GM12865 (cell line): Measurements from ENCODE around the gene FBXL17.

ENCODE experiments used
- DNase-seq: peaks from one replicate; pipeline ENCODE4 v3.0.0; 2010; ENCODE audit warnings: low read depth
- H3K4me3 ChIP-seq: 2 replicates; pipeline ENCODE4 v1.5.1; 2011; ENCODE audit warnings: mild to moderate bottlenecking, low read depth, low read length, control low read depth
- TF ChIP-seq, protein P1 (sequence below): IDR thresholded peaks from 2 replicates; pipeline ENCODE4 v1.5.1; 2011; ENCODE audit warnings: low read length, control low read depth, low read depth, inconsistent platforms; ENCODE audit not compliant: insufficient read depth; ENCODE audit errors: missing control alignments

FBXL17 gene

DNA sequence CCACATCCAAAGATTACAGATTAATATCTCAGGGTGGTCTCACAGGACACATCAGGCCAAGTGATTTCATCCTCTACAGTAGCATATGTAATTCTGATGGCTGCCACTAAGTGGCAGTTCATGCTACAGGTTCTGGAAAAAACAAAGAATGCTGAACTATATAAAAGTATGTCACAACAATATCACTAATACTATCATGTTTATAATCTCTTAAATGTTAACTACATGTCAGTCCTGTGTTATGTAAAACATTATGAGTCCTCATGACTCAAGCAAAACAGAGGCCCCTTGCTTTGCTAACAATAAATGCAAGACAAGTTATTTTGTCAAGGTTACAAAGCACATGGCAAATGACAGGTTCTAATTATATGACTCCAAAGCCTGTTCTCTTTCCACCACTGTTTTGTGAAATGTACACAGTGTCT, 233.2 kb downstream of the FBXL17 start:
- TF ChIP-seq, protein P1, sequence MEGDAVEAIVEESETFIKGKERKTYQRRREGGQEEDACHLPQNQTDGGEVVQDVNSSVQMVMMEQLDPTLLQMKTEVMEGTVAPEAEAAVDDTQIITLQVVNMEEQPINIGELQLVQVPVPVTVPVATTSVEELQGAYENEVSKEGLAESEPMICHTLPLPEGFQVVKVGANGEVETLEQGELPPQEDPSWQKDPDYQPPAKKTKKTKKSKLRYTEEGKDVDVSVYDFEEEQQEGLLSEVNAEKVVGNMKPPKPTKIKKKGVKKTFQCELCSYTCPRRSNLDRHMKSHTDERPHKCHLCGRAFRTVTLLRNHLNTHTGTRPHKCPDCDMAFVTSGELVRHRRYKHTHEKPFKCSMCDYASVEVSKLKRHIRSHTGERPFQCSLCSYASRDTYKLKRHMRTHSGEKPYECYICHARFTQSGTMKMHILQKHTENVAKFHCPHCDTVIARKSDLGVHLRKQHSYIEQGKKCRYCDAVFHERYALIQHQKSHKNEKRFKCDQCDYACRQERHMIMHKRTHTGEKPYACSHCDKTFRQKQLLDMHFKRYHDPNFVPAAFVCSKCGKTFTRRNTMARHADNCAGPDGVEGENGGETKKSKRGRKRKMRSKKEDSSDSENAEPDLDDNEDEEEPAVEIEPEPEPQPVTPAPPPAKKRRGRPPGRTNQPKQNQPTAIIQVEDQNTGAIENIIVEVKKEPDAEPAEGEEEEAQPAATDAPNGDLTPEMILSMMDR: peak; percentile 39
- peak; percentile 15 for DNase-seq
- no peak overlapping the region for H3K4me3 ChIP-seq

DNA sequence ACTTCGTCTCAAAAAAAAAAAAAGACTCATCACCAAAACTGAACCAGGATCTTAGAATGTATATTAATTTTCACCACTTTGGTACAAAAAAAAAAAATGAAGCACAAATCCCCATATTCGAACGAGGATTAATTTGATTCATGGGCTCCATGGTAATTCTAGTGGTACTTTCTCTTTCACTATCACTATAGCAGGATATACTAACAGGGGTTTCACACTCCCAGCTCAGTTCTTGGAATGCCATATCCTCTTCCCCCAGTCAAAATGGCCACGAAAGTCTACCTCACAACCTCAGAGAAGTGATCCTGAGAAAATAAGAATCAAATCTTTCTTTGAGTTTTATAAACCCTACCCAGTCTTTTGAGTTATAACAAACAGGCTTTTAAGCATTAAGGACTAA, 235.7 kb downstream of the FBXL17 start:
- H3K4me3 ChIP-seq: no peak overlapping the region
- DNase-seq: no peak
- TF ChIP-seq, protein P1: no peak

DNA sequence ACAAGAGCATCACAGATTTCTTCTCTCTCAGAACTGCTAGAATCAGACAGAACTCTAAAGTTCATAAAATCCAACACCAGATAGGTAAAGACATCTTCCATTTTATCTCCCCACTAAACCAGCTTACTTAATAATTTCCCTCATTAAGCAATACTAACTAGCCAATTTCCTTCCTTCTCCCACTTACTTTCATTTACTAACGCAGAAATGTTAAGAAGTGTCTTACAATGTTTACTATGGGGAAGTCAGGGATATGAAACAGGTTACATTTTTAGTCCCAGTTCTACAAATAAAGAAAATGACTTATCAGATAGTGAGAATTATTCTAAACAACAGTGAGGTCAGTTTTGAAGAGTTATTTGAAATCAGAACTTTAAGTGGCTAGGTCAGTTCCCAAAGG, 236.5 kb downstream of the FBXL17 start:
- DNase-seq: no peak
- H3K4me3 ChIP-seq: no peak overlapping the region
- TF ChIP-seq, protein P1: no peak

DNA sequence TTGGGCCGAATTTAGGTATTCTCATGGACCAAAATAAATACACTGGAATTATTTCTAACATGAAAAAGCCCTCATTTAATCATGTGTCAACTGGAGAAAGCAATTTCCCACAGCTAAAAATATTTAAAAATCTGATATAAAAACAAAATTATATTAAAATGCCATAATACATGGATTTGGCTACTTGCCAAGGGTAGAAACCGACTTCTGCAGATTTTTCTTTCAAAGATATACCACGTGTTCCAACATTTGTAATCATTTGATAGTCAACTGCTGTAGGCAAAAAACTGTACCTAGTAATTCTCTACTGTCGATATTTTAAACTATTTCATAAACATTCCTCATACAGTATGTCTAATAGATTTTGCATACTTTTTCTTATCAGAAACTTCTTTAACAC, 237.6 kb downstream of the FBXL17 start:
- TF ChIP-seq, protein P1: no peak
- DNase-seq: no peak
- no peak overlapping the region for H3K4me3 ChIP-seq

DNA sequence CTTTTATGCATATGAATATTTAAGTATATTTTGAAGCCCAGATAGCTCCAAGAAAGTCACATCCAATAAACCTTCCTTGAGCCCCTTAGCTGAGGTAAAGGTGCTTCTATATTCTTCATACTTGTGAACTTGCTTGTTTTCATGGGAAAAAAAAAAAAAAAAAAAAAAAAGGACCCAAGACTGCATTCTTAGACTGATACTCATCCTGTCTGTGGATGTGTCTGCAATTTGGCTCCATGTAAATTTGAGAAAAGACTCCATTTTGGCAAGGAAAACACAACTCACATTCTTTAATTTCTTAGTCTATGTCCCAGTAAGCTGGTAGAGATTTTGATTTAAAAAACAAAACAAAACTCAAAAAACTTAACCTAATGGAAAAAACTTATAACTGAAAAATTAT, 238.3 kb downstream of the FBXL17 start:
- no peak for DNase-seq
- TF ChIP-seq, protein P1: no peak

DNA sequence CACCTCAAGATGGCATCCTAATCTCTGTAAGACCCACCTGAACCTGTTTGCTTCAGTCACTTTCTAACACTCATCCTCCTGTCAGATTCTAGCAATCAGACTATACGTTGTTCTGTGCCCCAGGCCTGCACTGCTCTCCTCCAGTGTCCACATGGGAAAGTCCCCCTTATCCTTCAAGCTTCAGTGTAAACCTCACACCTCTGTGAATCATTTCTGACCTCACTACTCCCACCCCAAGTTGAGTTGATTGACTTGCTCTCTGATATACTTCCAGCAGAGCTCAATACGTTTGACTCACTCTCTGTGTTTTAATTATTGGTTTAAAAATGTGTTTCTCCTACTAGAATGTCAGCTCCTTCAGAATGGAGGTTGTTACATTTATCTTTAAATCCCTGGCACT, 240.2 kb downstream of the FBXL17 start:
- no peak overlapping the region for H3K4me3 ChIP-seq
- TF ChIP-seq, protein P1: no peak
- DNase-seq: peak; percentile 4

More for the DNA sequence above, 238.3 kb downstream of the FBXL17 start:
- H3K4me3 ChIP-seq: no peak overlapping the region

DNA sequence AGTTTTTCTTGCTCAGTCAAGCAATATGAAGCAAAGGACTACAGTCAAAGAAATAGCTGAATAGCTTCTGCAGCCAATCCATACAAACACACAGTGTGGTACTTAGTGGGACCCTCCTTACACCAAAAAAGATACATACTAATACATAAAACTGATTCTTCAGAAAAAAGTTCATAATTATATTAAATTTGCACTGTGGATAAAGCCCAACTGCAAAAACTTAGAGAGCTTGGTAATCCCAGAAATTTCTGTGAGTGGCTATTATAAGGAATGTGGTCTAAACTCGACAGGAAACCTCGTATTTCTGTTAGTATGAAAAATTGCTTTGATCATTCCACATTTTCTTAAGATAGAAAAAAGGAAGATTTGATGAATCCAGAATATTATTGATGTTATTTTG, 245.4 kb downstream of the FBXL17 start:
- TF ChIP-seq, protein P1: no peak
- no peak overlapping the region for H3K4me3 ChIP-seq
- no peak for DNase-seq
